Measurements from ENCODE around the gene KRT86.

DNA sequence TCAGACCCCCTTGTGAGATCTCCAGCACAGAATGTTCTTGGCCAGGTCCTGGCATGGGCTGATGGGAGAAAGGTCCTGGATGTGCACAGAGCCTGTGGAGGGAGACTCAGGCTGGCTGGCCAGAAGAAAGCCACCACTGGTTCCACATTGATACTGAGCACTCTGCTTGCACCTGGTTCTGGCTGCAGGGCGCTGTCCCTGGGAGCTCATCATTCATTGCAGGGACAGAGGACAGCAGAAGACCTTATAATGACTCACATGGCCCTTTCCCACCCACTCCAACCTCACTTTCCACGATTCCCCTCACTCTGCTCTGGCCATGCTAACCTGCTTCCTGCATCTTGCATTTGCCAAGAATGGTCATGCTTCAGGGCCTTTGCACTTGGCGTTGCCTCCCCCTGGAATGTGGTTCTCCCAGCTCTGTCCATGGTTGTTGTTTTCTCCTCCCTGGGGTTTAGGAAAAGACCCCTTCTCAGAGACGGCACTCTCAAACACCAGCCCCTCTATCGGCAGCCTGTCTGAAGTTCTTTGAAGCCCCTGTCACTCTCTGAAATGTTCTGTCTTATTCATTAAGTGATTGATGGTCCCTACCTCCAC is 31.1 kb upstream of the KRT86 start:
- TF ChIP-seq, protein P1, sequence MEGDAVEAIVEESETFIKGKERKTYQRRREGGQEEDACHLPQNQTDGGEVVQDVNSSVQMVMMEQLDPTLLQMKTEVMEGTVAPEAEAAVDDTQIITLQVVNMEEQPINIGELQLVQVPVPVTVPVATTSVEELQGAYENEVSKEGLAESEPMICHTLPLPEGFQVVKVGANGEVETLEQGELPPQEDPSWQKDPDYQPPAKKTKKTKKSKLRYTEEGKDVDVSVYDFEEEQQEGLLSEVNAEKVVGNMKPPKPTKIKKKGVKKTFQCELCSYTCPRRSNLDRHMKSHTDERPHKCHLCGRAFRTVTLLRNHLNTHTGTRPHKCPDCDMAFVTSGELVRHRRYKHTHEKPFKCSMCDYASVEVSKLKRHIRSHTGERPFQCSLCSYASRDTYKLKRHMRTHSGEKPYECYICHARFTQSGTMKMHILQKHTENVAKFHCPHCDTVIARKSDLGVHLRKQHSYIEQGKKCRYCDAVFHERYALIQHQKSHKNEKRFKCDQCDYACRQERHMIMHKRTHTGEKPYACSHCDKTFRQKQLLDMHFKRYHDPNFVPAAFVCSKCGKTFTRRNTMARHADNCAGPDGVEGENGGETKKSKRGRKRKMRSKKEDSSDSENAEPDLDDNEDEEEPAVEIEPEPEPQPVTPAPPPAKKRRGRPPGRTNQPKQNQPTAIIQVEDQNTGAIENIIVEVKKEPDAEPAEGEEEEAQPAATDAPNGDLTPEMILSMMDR (conservative IDR thresholded peaks at IDR 0.05): no peak
- TF ChIP-seq ZFX (IDR thresholded peaks at IDR 0.05): no peak

Measured in C4-2B (cell line).